ENCODE measurements around the gene OPRM1. TPM values are rescaled to one million over a fixed set of nuclear protein-coding genes. Genes with fewer than 3 reads are reported as not detected.

Gene OPRM1
- total and polyA plus RNA-seq, 2 of the 8 experiments (the other 6 are each of a cell fraction or from before 2014, with no cell fraction given), result not detected

DNA sequence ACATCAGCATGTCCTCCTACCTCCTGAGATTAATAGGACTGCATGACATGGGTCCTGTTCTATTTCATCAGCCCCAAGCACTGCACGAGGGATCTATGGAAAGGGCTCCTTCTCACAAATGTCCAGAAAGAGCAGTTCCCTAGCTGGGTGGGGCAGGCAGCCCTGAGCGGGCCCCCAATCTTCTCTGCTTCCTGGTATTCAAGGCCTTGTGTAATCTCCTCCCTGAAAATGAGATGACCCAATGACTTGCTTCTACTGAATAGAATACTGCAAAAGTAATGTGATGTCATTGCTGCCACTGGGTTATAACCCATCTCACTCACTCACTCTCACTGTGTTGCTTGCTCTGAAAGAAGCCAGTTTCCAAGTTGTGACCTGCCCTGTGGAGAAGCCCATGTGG lies 126.4 kb downstream of the OPRM1 start:
- Histone ChIP-seq H3K9ac (replicated peaks in 1 of 4; ENCODE audit: extremely low read depth in 1 of 4, low read depth in 3 of 4, low read length in 3 of 4) (no peak overlapping the region), H4K8ac (ENCODE audit: extremely low read depth, insufficient read depth, low read length) (no peak overlapping the region), H3K36me3 (ENCODE audit: control insufficient read depth in 2 of 4, insufficient read depth in 4 of 4, low read length in 3 of 4) (no peaks in the 10 kb centered on the region), H3K4me3 (ENCODE audit: extremely low read depth in 1 of 4, insufficient read depth in 2 of 4, low read depth in 3 of 4, low read length in 4 of 4) (no peak overlapping the region), H2AFZ (ENCODE audit: low read length) (no peak overlapping the region), H2BK12ac (ENCODE audit: low read depth, low read length) (no peak overlapping the region), H3K23me2 (ENCODE audit: low read depth, low read length) (no peaks in the 10 kb centered on the region), H4K20me1 (replicated peaks in 1 of 2; ENCODE audit: control insufficient read depth in 1 of 2, insufficient read depth in 2 of 2, low read length in 2 of 2) (no peaks in the 10 kb centered on the region), H3K27me3 (replicated peaks in 1 of 4; ENCODE audit: control insufficient read depth in 3 of 4, extremely low read depth in 1 of 4, insufficient read depth in 3 of 4, low read length in 3 of 4) (peaks cover 0 to 1% (median 0%) of the 10 kb centered on the region in 4 experiments; a peak in 1 of 7 replicates), H3K4ac (replicated peaks; ENCODE audit: insufficient read length, low read depth, low read length) (no peak overlapping the region), H2BK5ac (ENCODE audit: low read depth, low read length) (no peak overlapping the region), H4K91ac (replicated peaks; ENCODE audit: insufficient read length, low read length) (no peak overlapping the region), H2BK20ac (ENCODE audit: low read length) (no peak overlapping the region), H3K4me1 (replicated peaks in 1 of 4; ENCODE audit: control insufficient read depth in 3 of 4, insufficient read depth in 4 of 4, low read length in 3 of 4) (no peaks in the 10 kb centered on the region), H2BK15ac (ENCODE audit: low read length) (no peak overlapping the region), H3K27ac (ENCODE audit: low read depth, low read length) (no peak overlapping the region), H3K9me3 (ENCODE audit: insufficient read depth in 2 of 2, low read depth in 1 of 2, low read length in 1 of 2) (peaks cover 5 to 6% of the 10 kb centered on the region in 2 experiments; a peak in 3 of 4 replicates), H3K79me1 (ENCODE audit: low read depth, low read length) (no peaks in the 10 kb centered on the region), H3K79me2 (ENCODE audit: control insufficient read depth in 1 of 2, insufficient read depth in 2 of 2, low read length in 2 of 2) (no peaks in the 10 kb centered on the region), H3K23ac (ENCODE audit: insufficient read length) (no peak overlapping the region), H4K5ac (ENCODE audit: insufficient read length, low read depth, low read length) (no peak overlapping the region), H3K4me2 (ENCODE audit: insufficient read depth in 1 of 2, low read depth in 2 of 2, low read length in 2 of 2) (no peak overlapping the region), H2AK5ac (ENCODE audit: low read depth, low read length) (no peak overlapping the region), H3K18ac (ENCODE audit: extremely low read depth, low read length) (no peak overlapping the region), H2BK120ac (replicated peaks; ENCODE audit: low read depth, low read length) (no peak overlapping the region), H3K14ac (ENCODE audit: insufficient read length) (no peak overlapping the region), H3K56ac (replicated peaks; ENCODE audit: insufficient read length, low read depth, low read length) (no peak overlapping the region)
- 90% methylated on average over 2 of the region's 2 CpGs; no CpG with 5 or more reads in 1 of the 2 experiments for WGBS, 2 experiments (ENCODE audit: extremely low coverage in 1 of 2, insufficient coverage in 1 of 2, insufficient read length in 1 of 2, insufficient replicate concordance in 2 of 2, low coverage in 1 of 2, low lambda C conversion rate in 2 of 2, missing lambda C conversion rate in 1 of 2)
- DNase-seq (ENCODE audit: low read depth in 1 of 2, low spot score in 2 of 2), result no peak
- ChIA-PET POLR2A (ENCODE audit: partially characterized antibody) (no interaction called here), CTCF (ENCODE audit: partially characterized antibody) (interaction anchor here (0.6 to 2.0 kb wide), 6 partner anchors 9 to 338 kb away, joined by 3 to 5 read pairs (median 3); no protein-coding TSS in a partner anchor)
- FAIRE-seq, result no peak
- TF ChIP-seq KDM4A (IDR thresholded peaks at IDR 0.05; ENCODE audit: low read depth, low read length, severe bottlenecking) (no peak), CHD1 (IDR thresholded peaks at IDR 0.05; ENCODE audit: low read depth, low read length) (no peak), EGR1 (IDR thresholded peaks at IDR 0.05; ENCODE audit: borderline replicate concordance, low read depth, low read length) (no peak), POLR2AphosphoS5 (IDR thresholded peaks at IDR 0.05; ENCODE audit: low read depth, low read length) (no peak), SIRT6 (IDR thresholded peaks at IDR 0.05; ENCODE audit: low read length) (no peak), HDAC2 (IDR thresholded peaks at IDR 0.05; ENCODE audit: borderline replicate concordance in 1 of 2, low read depth in 2 of 2, low read length in 2 of 2) (no peak), SUZ12 (IDR thresholded peaks at IDR 0.05; ENCODE audit: low read length) (no peak)

Measured in H1 (cell line).